Bronchus fibroblast of lung (primary cell): ENCODE measurements around the gene YIPF4. TPM values are rescaled to one million over a fixed set of nuclear protein-coding genes. Genes with fewer than 3 reads are reported as not detected.

Source experiments
- total RNA-seq: library from RNA; depleted of rRNA; stranded (reverse); fragments of >200 nt; gene quantifications from 2 replicates; pipeline ENCODE4 v1.2.3, GENCODE V29; 2015

The YIPF4 gene
- 5.9 and 10.4 TPM in 2 replicates for total RNA-seq

DNA sequence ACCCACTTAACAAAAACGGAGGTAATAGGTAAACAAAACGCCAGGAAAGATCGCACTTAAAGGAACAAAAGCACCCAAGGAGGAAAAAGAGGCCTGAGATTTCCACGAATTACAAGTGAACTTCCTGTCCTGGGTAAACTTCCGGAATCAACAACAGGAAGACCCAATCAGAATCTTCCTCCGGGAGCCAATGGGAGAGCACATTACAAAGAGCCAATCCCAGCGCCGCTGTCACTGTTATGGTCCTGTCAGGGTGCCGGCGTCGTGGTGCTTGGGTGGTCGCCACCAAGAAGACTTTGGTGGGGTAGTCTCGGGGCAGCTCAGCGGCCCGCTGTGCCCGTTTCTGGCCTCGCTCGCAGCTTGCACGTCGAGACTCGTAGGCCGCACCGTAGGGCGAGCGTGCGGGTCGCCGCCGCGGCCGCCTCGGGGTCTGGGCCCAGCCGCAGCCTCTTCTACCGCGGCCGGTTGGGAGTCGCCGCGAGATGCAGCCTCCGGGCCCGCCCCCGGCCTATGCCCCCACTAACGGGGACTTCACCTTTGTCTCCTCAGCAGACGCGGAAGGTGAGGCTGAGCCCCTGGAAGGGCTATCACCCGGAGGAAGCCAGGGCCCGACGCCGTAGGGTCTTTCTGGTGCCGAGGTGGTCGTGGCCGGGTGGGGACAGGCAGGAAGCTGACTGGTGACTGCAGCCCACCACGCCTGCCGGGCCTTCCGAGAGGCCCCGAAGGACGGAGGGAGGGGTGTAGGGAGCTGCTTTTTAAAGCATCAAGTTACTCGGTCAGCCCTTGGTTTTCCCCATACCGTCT is at the start of gene YIPF4:
Gene YIPF4 (plus strand): TSS at position 231 of the 804 bp plus-strand sequence. CDS start 252 bp downstream, at position 483.

GRCh38 chr2:32264422-32265105 is 13.1 kb upstream of the YIPF4 start, which contains the start of gene NLRC4:
Gene NLRC4, minus strand, starts transcription at chr2:32264886. Its CDS starts 8,111 bp downstream, at chr2:32256775.

GRCh38 chr2:32356681-32357317 is 79.1 kb downstream of the YIPF4 start, which contains the start of gene BIRC6:
Gene BIRC6, plus strand, starts transcription at chr2:32357023. Its CDS starts 139 bp downstream, at chr2:32357162.

Other genes with a start within 250 kb of the YIPF4 start
- 78.8 and 95.2 TPM in 2 replicates for gene DPY30, start 238.1 kb upstream of the YIPF4 start, total RNA-seq
- 9.4 and 11.4 TPM in 2 replicates for gene SPAST, start 214.3 kb upstream of the YIPF4 start, total RNA-seq
- 11.3 and 12.6 TPM in 2 replicates for gene SLC30A6, start 112.0 kb upstream of the YIPF4 start, total RNA-seq
- not detected in 2 replicates for gene NLRC4, start 13.0 kb upstream of the YIPF4 start, total RNA-seq
- gene BIRC6, start 79.1 kb downstream of the YIPF4 start, total RNA-seq: 21.2 and 33.4 TPM in 2 replicates